NCI-H2227 (cell line): ENCODE measurements around the gene GPR39.

ENCODE experiments used
- DNase-seq: peaks from one replicate; lab custom pipeline; 2025; ENCODE audit not compliant: unreplicated experiment; lab: John Stamatoyannopoulos, UW

The GPR39 gene

GRCh38 chr2:132442278-132442677 lies 25.7 kb downstream of the GPR39 start:
- DNase-seq: no peak

DNA sequence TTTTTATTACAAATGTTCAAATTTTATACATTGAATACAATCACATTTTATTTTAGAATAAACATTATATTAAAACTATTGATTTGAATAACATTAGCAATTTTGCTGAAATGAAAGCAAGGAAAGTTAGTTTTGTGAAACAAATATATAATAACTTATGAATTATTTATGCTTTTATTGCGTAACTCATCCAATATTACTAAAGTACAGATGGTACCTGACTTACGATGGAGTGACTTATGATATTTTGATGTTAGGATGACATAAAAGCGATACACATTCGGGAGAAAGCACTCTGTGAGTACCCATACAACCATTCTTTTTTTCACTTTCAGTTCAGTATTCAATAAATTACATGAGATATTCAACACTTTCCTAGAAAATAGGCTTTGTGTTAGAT lies 26.5 kb downstream of the GPR39 start:
- DNase-seq: no peak

- DNase-seq: no peak
Observed at GRCh38 chr2:132446444-132446843, 29.8 kb downstream of the GPR39 start.

DNA sequence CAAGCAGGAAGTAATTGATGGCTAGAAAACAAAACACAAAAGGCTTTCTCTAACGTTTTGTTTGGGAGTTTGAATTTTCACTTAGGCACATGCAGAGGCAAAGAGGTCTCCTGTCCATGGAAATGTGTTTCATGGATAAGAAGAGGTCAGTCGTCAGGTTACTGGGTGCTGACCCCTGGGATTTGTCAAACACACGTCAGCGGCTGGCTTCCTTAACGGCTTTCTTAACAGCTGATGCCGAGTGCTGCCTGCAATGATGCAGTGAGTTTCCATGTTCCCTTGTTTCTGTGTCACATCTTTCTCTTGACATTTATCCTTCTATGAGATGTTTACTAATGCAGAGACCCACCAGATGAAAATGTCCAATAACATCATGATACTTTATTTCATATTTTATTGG lies 31.7 kb downstream of the GPR39 start:
- no peak for DNase-seq

DNA sequence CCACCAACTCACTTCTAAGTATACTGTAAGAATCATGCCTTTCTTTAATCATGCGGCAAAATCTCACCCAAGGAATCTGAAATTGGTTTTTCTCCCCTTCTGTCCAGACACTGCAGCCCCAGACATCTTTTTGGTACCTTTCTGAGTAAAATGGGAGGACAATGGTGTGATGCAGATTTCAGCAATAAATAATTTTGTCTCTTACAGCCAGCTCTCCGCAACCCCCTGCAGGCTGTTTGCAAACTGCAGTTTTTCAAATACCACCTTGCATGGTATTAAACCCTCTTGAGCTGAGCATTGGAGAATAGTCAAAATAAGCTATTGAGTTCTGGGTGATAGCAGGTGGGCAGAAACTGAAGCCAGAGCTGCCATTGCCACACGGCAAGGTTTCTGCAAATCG lies 32.2 kb downstream of the GPR39 start:
- peak; percentile 37 for DNase-seq

GRCh38 chr2:132449868-132450267 lies 33.3 kb downstream of the GPR39 start:
- DNase-seq: no peak

GRCh38 chr2:132460781-132461180 lies 44.2 kb downstream of the GPR39 start:
- no peak for DNase-seq

- DNase-seq: no peak
Observed at GRCh38 chr2:132462236-132462635, 45.6 kb downstream of the GPR39 start.

GRCh38 chr2:132463719-132464118 lies 47.1 kb downstream of the GPR39 start:
- DNase-seq: no peak

DNA sequence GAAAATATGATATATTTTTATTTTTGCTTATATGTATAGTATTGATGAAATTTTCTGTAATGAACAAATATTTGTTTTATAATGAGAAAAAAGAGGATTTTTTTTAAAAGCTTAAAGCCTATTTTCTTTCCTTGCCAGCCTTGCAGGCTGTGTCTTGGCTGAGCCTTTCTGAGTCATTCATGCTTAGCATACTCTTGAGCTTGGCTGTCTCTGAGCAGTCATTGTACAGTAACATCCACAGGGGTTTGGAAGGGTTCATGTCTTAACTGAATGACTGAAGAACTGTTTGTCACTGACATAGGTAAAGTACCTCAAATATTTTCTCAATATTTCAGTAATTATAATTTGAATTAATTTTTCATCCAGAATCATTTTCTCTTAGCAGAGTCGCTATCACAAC lies 49.3 kb downstream of the GPR39 start:
- DNase-seq: no peak

GRCh38 chr2:132466428-132467028 lies 49.9 kb downstream of the GPR39 start:
- no peak for DNase-seq

GRCh38 chr2:132468821-132469675 lies 52.4 kb downstream of the GPR39 start:
- peak; percentile 81 for DNase-seq

DNA sequence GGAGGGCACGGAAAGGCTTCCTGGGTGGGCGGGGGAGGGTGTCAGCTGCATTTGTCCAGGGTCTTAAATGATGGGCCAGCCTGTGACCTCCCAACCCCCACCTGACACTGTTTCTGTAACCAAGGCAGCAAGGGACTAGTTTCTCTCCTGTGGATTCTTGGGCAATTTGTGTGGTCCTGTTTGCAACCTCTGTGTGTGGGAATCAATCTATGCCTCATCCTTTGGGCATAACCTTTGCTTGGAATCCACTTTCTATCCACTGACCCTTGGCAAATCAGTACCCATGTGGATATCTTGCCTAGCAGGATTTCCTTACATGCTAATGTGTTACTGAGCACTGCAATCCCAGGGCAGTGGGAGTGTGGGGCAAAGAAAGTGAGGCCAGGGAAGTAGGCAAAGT lies 54.1 kb downstream of the GPR39 start:
- no peak for DNase-seq

- no peak for DNase-seq
Observed at GRCh38 chr2:132473174-132473883, 56.7 kb downstream of the GPR39 start.

- DNase-seq: no peak
Observed at GRCh38 chr2:132475615-132476014, 59.0 kb downstream of the GPR39 start.

- DNase-seq: no peak
Observed at GRCh38 chr2:132477436-132477835, 60.8 kb downstream of the GPR39 start.

GRCh38 chr2:132477962-132478361 lies 61.4 kb downstream of the GPR39 start:
- DNase-seq: no peak

- DNase-seq: no peak
Observed at GRCh38 chr2:132478461-132479105, 62.0 kb downstream of the GPR39 start.

GRCh38 chr2:132479155-132479554 lies 62.5 kb downstream of the GPR39 start:
- DNase-seq: no peak

DNA sequence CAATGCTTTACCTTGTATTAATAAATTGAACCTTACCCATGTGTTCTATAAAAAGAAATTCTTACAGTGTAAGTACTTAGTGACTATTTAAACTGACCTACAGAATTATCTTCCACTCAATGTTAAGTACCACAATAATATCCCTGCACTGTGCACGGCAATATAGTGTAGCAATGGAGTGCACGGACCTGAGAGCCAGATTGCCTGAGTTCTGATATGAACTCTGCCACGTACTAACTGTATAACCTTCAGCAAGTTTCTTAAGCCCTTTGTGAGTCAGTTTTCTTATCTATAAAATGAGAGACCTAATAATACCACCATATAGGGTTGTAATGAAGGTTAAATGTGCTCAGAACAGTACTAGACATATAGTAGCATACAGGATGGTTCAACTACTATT lies 66.2 kb downstream of the GPR39 start:
- DNase-seq: no peak

GRCh38 chr2:132484144-132484543 lies 67.5 kb downstream of the GPR39 start:
- no peak for DNase-seq

GRCh38 chr2:132488491-132488890 lies 71.9 kb downstream of the GPR39 start:
- no peak for DNase-seq
